ENCODE results near the gene PRPF6. TPM values are rescaled to one million over a fixed set of nuclear protein-coding genes. Genes with fewer than 3 reads are reported as not detected.

The PRPF6 gene
- total and polyA plus RNA-seq, 2 of the 13 experiments (the other 11 are each of a cell fraction or from before 2014, with no cell fraction given): 63.7 to 101 TPM

- TF ChIP-seq TFE3 (CRISPR knock-in tag; IDR thresholded peaks at IDR 0.05) (peak; percentile 68), SOX13 (IDR thresholded peaks at IDR 0.05) (0 out of 2 replicates have a peak, but pooled peaks have one; percentile 2), SOX13 (CRISPR knock-in tag; conservative IDR thresholded peaks at IDR 0.05 in 1 of 2, IDR thresholded peaks at IDR 0.05 in 1 of 2) (peak in 1 of 2 experiments; percentile 17; a peak in 1 of 4 replicates), FUBP1 (CRISPR knock-in tag; IDR thresholded peaks at IDR 0.05; ENCODE audit: borderline replicate concordance) (0 out of 2 replicates have a peak, but pooled peaks have one; percentile 89), MXD1 (CRISPR knock-in tag; IDR thresholded peaks at IDR 0.05) (peak; percentile 49; the same call in 1 of the 2 replicates), SNAPC2 (CRISPR knock-in tag; IDR thresholded peaks at IDR 0.05) (no peak), ZEB1 (IDR thresholded peaks at IDR 0.05; ENCODE audit: insufficient replicate concordance, low read depth) (no peak), ETV5 (CRISPR knock-in tag; IDR thresholded peaks at IDR 0.05; ENCODE audit: borderline replicate concordance) (peak; percentile 71), RFX5 (IDR thresholded peaks at IDR 0.05; ENCODE audit: low read depth, low read length) (no peak), SIN3A (IDR thresholded peaks at IDR 0.05; ENCODE audit: borderline replicate concordance, low read depth, low read length) (peak; percentile 82; the same call in 1 of the 2 replicates), KLF12 (CRISPR knock-in tag; IDR thresholded peaks at IDR 0.05; ENCODE audit: borderline replicate concordance) (peak; percentile 91), THAP11 (CRISPR knock-in tag; IDR thresholded peaks at IDR 0.05) (peak; percentile 88), ZFP36L2 (CRISPR knock-in tag; IDR thresholded peaks at IDR 0.05) (0 out of 2 replicates have a peak, but pooled peaks have one; percentile 67), NFIC (IDR thresholded peaks at IDR 0.05; ENCODE audit: low read length) (no peak; the same call in 1 of the 2 replicates), PRDM4 (CRISPR knock-in tag; IDR thresholded peaks at IDR 0.05; ENCODE audit: borderline replicate concordance) (peak; percentile 69; the same call in 1 of the 2 replicates), ZNF24 (IDR thresholded peaks at IDR 0.05) (no peak), ZNF652 (CRISPR knock-in tag; IDR thresholded peaks at IDR 0.05; ENCODE audit: borderline replicate concordance, low read depth) (0 out of 2 replicates have a peak, but pooled peaks have one; percentile 17), SP140L (CRISPR knock-in tag; IDR thresholded peaks at IDR 0.05; ENCODE audit: borderline replicate concordance) (no peak), MIXL1 (CRISPR knock-in tag; IDR thresholded peaks at IDR 0.05) (peak; percentile 82), ZBTB20 (CRISPR knock-in tag; IDR thresholded peaks at IDR 0.05; ENCODE audit: borderline replicate concordance, low read depth) (peak; percentile 70), PRMT3 (CRISPR knock-in tag; IDR thresholded peaks at IDR 0.05; ENCODE audit: borderline replicate concordance, low read depth) (no peak), SMAD1 (CRISPR knock-in tag; IDR thresholded peaks at IDR 0.05; ENCODE audit: borderline replicate concordance, low read depth) (peak; percentile 56; the same call in 1 of the 2 replicates), JARID2 (CRISPR knock-in tag; IDR thresholded peaks at IDR 0.05; ENCODE audit: insufficient replicate concordance) (no peak)
Observed at GRCh38 chr20:63957004-63957689, 23.8 kb upstream of the PRPF6 start (continued).

Data from HepG2 (cell line).